ENCODE results near the gene CDC42EP5. TPM values are rescaled to one million over a fixed set of nuclear protein-coding genes. Genes with fewer than 3 reads are reported as not detected.

Gene CDC42EP5
- total and polyA plus RNA-seq, 2 donors (not counting 1 experiment from before 2014, with no cell fraction given), result not detected

DNA sequence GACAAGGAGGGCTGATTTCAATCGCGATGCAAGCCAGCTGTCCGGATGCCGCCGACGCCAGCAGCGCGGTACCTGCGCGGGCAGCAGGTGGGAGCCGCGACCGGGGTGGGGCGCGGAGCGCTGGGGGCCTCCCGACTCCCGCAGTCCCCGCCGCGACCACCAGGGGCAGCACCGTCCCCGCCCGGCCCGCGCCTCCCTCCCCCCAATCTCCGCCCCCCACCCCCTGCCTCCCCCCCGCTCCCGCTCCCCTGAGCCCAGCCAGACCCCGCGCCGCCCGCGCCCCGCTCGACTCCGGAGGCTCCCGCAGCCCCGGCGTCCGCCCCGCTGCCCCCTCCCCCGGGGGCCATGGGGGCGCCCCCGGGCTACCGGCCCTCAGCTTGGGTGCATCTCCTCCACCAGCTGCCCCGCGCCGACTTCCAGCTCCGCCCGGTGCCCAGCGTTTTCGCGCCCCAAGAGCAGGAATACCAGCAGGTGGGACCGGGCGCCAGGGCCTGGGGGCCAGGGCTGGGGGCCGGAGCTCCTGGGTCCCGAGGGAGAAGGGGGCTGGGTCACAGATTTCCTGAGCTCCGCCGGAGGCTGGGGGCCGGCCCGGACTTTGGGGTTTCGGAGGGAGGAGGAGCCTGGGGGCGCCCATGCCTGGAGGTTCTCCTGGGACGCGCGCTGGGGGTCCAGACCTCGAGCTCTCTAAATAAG is 57.7 kb downstream of the CDC42EP5 start, which contains the start of gene TTYH1:
Gene TTYH1, plus strand, starts transcription at position 257 of the 693 bp plus-strand sequence. Its CDS starts 89 bp downstream, at position 346.
- H3K4me1 ChIP-seq (ENCODE audit: control insufficient read depth in 2 of 2, insufficient read depth in 2 of 2, low read length in 2 of 2), result peaks cover 14 to 33% of the 10 kb centered on the region in 2 donors
- no peaks in the 10 kb centered on the region for H3K79me2 ChIP-seq (ENCODE audit: control insufficient read depth, insufficient read depth, low read length)
- H3K36me3 ChIP-seq (replicated peaks in 1 of 2; ENCODE audit: control extremely low read depth in 1 of 2, control insufficient read depth in 1 of 2, extremely low read depth in 1 of 2, insufficient read depth in 2 of 2, low read length in 1 of 2), result no peaks in the 10 kb centered on the region
- H3K9ac ChIP-seq (ENCODE audit: low read length), result no peak within 1 kb of the TSS
- Mint-ChIP-seq H3K9me3 (ENCODE audit: insufficient read depth) (no peaks in the 10 kb centered on the region), H3K4me3 (no peak within 1 kb of the TSS), H3K4me1 (peaks cover 12% of the 10 kb centered on the region), H3K27me3 (peaks cover 56% of the 10 kb centered on the region), H3K27ac (no peak within 1 kb of the TSS)
- TF ChIP-seq, protein P1, sequence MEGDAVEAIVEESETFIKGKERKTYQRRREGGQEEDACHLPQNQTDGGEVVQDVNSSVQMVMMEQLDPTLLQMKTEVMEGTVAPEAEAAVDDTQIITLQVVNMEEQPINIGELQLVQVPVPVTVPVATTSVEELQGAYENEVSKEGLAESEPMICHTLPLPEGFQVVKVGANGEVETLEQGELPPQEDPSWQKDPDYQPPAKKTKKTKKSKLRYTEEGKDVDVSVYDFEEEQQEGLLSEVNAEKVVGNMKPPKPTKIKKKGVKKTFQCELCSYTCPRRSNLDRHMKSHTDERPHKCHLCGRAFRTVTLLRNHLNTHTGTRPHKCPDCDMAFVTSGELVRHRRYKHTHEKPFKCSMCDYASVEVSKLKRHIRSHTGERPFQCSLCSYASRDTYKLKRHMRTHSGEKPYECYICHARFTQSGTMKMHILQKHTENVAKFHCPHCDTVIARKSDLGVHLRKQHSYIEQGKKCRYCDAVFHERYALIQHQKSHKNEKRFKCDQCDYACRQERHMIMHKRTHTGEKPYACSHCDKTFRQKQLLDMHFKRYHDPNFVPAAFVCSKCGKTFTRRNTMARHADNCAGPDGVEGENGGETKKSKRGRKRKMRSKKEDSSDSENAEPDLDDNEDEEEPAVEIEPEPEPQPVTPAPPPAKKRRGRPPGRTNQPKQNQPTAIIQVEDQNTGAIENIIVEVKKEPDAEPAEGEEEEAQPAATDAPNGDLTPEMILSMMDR (IDR thresholded peaks at IDR 0.05), result peak; percentile 66
- no peak for TF ChIP-seq EZH2 (IDR thresholded peaks at IDR 0.05; ENCODE audit: borderline replicate concordance, insufficient read depth, low read depth, low read length, poor library complexity, severe bottlenecking)
- no peak for ATAC-seq (ENCODE audit: low read depth)
- no peak within 1 kb of the TSS for H2AFZ ChIP-seq (ENCODE audit: insufficient read depth, low read depth, low read length, poor library complexity, severe bottlenecking)
- H4K20me1 ChIP-seq (ENCODE audit: control insufficient read depth, insufficient read depth, low read length, poor library complexity, severe bottlenecking), result no peaks in the 10 kb centered on the region
- H3K27ac ChIP-seq (ENCODE audit: low read length in 2 of 2), result no peak within 1 kb of the TSS
- POLR2A ChIA-PET, result no interaction called here
- DNase-seq, result peak; percentile 48
- peaks cover 0 to 16% (median 0%) of the 10 kb centered on the region in 3 donors for H3K9me3 ChIP-seq (ENCODE audit: control extremely low read depth in 1 of 3, control insufficient read depth in 2 of 3, insufficient read depth in 1 of 3, low read length in 2 of 3)
- intact Hi-C loops (cut with micrococcal nuclease), result no loop called here
- 3% methylated on average over 48 of the region's 68 CpGs for WGBS (ENCODE audit: insufficient coverage)
- peak within 1 kb of the TSS; percentile 42 for H3K4me2 ChIP-seq (replicated peaks; ENCODE audit: low read depth, low read length, poor library complexity, severe bottlenecking)
- peaks cover 0 to 71% (median 31%) of the 10 kb centered on the region in 4 experiments for H3K27me3 ChIP-seq (replicated peaks in 1 of 4; ENCODE audit: control extremely low read depth in 1 of 4, control insufficient read depth in 3 of 4, insufficient read depth in 4 of 4, low read length in 3 of 4)
- H3K4me3 ChIP-seq (ENCODE audit: control extremely low read depth in 1 of 5, extremely low read depth in 1 of 5, insufficient read depth in 1 of 5, low read depth in 2 of 5, low read length in 4 of 5), result no peak within 1 kb of the TSS
- CTCF ChIA-PET, result interaction anchor here (1.1 to 1.3 kb wide), 2 partner anchors 33 to 62 kb away, joined by 3 read pairs; partner anchors contain the start of gene LENG8

Small RNAs within 50 kb of the gene (small RNA-seq; reads per million reads assigned to genes)
- gene AC245884.3 (ENCODE audit: insufficient read length, low read depth, low replicate concordance), result not detected

Other genes starting within 250 kb of the CDC42EP5 start
- gene LILRA6, start 230.5 kb downstream of the CDC42EP5 start, total RNA-seq, result not detected in 2 replicates
- gene LILRA6, start 230.5 kb downstream of the CDC42EP5 start, polyA plus RNA-seq, result 0.66 and 0.79 TPM in 2 replicates
- 0.05 and 0.17 TPM in 2 replicates for gene LILRB5, start 216.0 kb downstream of the CDC42EP5 start, total RNA-seq
- gene LILRB5, start 216.0 kb downstream of the CDC42EP5 start, polyA plus RNA-seq, result not detected in 2 replicates
- gene LILRB2, start 192.2 kb downstream of the CDC42EP5 start, total RNA-seq, result 8.3 and 9.2 TPM in 2 replicates
- 7.5 and 12.4 TPM in 2 replicates for gene LILRB2, start 192.2 kb downstream of the CDC42EP5 start, polyA plus RNA-seq
- 0.46 TPM in 1 of 2 replicates, not detected in the other for gene LILRA5, start 160.1 kb downstream of the CDC42EP5 start, total RNA-seq
- 1.3 and 1.8 TPM in 2 replicates for gene LILRA5, start 160.1 kb downstream of the CDC42EP5 start, polyA plus RNA-seq
- gene LILRA4, start 134.1 kb downstream of the CDC42EP5 start, total RNA-seq, result 10.1 and 10.4 TPM in 2 replicates
- 7.2 TPM in 2 replicates for gene LILRA4, start 134.1 kb downstream of the CDC42EP5 start, polyA plus RNA-seq
- gene LAIR1, start 108.4 kb downstream of the CDC42EP5 start, total RNA-seq, result 40.2 and 41.5 TPM in 2 replicates
- 173 and 191 TPM in 2 replicates for gene LAIR1, start 108.4 kb downstream of the CDC42EP5 start, polyA plus RNA-seq
- not detected in 2 replicates for gene TTYH1, start 57.8 kb downstream of the CDC42EP5 start, total RNA-seq
- gene TTYH1, start 57.8 kb downstream of the CDC42EP5 start, polyA plus RNA-seq, result not detected in 2 replicates
- gene LENG8, start 24.1 kb downstream of the CDC42EP5 start, total RNA-seq, result 668 and 687 TPM in 2 replicates
- gene LENG8, start 24.1 kb downstream of the CDC42EP5 start, polyA plus RNA-seq, result 372 and 753 TPM in 2 replicates
- gene LENG9, start 9.5 kb downstream of the CDC42EP5 start, total RNA-seq, result 6.6 and 6.9 TPM in 2 replicates
- 2.9 and 4.6 TPM in 2 replicates for gene LENG9, start 9.5 kb downstream of the CDC42EP5 start, polyA plus RNA-seq
- not detected in 2 replicates for gene LAIR2, start 29.5 kb upstream of the CDC42EP5 start, total RNA-seq
- gene LAIR2, start 29.5 kb upstream of the CDC42EP5 start, polyA plus RNA-seq, result 2.2 TPM in 1 of 2 replicates, not detected in the other
- 0.25 TPM in 1 of 2 replicates, not detected in the other for gene LILRA2, start 100.5 kb upstream of the CDC42EP5 start, total RNA-seq
- gene LILRA2, start 100.5 kb upstream of the CDC42EP5 start, polyA plus RNA-seq, result 1.6 and 2.8 TPM in 2 replicates
- gene LILRA1, start 120.3 kb upstream of the CDC42EP5 start, total RNA-seq, result not detected in 2 replicates
- gene LILRA1, start 120.3 kb upstream of the CDC42EP5 start, polyA plus RNA-seq, result 0.71 and 1.5 TPM in 2 replicates
- gene LILRB1, start 157.2 kb upstream of the CDC42EP5 start, total RNA-seq, result 136 and 138 TPM in 2 replicates
- 170 and 172 TPM in 2 replicates for gene LILRB1, start 157.2 kb upstream of the CDC42EP5 start, polyA plus RNA-seq
- gene LILRB4, start 189.7 kb upstream of the CDC42EP5 start, total RNA-seq, result 0.61 and 1.1 TPM in 2 replicates
- 1.2 and 2.8 TPM in 2 replicates for gene LILRB4, start 189.7 kb upstream of the CDC42EP5 start, polyA plus RNA-seq

Data from B cell (primary cell).